GM18517 (cell line): ENCODE data around the gene ACOT12.

ENCODE experiments used
- ATAC-seq: cut with Tn5 transposase; IDR thresholded peaks from one replicate; pipeline ENCODE4 v1.9.1; 2021; ENCODE audit warnings: mild to moderate bottlenecking, moderate library complexity; ENCODE audit not compliant: unreplicated experiment

The ACOT12 gene

GRCh38 chr5:81401266-81401665 is 7.3 kb upstream of the ACOT12 start:
- ATAC-seq: no peak

DNA sequence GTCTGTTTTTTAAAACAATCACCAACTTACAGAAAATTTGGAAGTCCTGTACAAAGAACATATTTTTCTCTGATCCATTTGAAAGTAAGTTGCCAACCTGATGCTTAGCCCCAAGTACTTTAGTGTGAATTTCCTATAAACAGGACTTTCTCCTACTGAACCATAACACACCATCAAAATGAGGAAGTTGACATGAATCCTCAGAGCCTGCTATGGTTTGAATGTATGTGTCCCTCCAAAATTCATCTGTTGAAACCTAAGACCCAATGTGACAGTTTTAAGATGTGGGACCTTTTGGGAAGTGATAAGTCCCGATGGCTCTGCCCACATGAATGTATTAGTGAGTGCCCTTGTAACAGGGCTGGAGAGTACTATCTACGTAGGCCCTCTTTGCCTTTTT is 6.4 kb upstream of the ACOT12 start:
- ATAC-seq: no peak

DNA sequence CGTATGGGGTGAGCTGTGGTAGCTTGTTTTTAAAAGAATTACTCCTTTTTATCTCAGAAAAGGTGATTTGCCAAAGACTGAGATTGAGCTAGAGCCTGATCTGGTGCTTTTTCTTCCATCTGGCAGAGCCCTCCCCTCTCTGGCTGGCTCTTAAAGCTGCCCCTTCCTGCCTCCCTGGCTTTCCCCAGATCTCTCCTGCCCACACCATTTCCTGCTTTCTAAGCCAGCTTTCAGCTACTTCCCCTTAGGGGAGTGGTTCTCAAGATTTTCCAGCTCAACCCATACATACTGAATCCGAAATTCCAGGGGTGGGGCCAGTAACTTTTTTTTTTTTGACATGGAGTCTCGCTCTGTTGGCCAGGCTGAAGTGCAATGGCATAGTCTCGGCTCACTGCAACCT is 4.8 kb upstream of the ACOT12 start:
- no peak for ATAC-seq

DNA sequence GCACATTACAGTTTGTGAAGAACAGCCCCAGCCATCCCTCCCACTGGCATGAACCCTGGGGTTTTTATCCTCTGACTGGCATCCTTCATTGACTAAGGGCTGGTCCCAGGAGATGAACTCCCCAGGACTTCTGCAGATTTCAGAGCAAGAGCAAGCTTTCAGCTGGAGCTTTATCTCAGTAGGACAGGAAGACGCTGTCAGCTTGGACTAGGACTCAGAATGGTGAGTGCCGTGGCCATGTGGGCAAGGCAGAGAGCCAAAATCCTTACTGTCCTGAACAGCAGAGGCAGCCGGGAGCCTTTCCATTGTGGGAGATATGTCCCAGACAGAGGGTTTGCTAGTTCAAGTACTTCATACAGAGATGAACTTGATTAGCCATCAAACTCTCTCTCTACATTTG is 3.2 kb upstream of the ACOT12 start:
- no peak for ATAC-seq

DNA sequence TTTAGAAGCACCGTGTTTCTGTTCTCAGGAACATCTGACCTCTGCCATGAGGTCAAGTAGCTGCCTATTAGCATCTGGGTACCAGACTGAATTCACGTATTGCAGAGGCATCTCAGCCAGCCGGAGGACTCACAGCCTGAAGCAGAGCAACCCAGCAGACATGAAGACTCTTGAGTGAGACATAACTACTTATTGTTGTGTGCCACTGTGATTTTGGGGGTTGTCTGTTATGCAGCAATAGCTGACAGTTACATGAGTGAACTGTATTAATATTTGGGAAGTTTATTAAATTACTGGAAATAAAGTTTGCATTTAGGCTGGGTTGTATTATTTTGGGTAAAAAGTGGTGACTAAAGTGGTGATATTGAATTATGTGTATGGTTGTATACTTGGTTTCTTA is 1.3 kb upstream of the ACOT12 start:
- ATAC-seq: no peak

- no peak for ATAC-seq
Observed at GRCh38 chr5:81393430-81393782, 528 bp downstream of the ACOT12 start.

DNA sequence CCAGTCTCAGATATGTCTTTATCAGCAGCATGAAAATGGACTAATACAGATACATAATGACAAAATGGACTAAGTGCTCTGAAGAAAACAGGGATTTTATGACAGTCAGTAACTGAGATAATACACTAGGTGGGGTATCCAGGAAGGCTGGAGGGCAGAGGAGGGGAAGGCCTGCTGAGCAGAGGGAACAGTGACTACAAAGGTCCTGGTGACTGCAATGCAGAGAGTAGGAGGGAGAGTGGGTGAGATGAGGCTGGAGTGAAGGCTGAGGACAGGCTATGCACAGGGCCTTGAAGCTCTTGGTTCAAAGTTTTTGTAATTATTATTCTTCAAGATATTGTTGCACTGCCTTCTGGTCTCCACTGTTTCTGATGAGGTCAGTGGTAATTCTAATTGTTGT is 4.9 kb downstream of the ACOT12 start:
- ATAC-seq: no peak

GRCh38 chr5:81388169-81388568 is 5.8 kb downstream of the ACOT12 start:
- no peak for ATAC-seq

DNA sequence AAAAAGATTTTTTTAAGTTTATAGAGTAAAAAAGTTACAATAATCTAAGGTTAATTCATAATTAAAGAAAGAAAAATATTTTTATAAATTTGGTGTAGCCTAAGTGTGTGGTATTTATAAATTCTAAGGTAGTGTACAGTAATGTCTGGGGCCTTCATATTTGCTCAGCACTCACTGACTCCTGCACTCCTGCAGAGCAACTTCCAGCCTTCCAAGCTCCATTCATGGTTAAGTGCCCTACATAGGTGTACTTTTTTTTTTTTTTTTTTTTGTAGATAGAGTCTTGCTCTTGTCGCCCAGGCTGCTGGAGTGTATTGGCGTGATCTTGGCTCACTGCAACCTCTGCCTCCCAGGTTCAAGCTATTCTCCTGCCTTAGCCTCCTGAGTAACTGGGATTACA is 10.1 kb downstream of the ACOT12 start:
- ATAC-seq: no peak

GRCh38 chr5:81371354-81371876 is 22.5 kb downstream of the ACOT12 start:
- no peak for ATAC-seq

DNA sequence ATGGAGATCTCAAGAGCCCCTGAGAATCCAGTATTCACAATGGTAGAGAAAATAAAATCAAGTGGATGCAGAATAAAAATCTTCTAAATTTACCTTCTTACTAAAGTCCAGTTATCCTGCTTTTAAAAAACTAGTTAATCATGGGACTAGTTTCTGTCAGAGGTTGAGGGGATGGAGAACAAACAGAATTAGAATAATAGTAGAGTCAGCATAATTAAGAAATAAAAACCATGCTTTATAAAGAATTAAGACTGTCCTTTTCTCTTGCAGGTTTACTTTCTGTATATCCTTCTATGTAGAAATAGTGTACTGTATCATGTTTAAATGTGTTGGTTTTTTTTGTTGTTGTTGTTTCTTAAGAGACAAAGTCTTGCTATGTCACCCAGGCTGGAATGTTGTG is 23.0 kb downstream of the ACOT12 start:
- ATAC-seq: no peak

- no peak for ATAC-seq
Observed at GRCh38 chr5:81365541-81365940, 28.4 kb downstream of the ACOT12 start.

- no peak for ATAC-seq
Observed at GRCh38 chr5:81363093-81363871, 30.7 kb downstream of the ACOT12 start.

DNA sequence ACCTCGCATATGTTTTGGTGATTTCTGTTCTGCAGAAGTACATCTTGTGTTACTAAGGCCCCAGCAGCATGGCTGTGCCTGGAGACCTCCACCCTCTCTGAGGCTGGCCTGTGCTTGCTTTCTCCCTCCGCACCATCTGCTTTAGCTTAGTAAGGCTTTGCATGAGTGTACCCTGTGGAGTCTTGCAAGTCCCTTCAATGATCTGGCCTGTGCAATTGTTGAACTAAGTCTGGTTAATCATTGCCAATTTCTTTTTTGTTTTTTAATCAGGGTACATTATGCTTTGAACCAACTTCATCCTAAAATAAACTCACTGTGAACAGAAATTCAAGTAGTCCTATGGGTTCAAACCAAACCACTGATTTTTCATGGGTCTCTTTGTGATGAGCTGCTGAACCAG is 32.3 kb downstream of the ACOT12 start:
- ATAC-seq: no peak

GRCh38 chr5:81360640-81361039 is 33.3 kb downstream of the ACOT12 start:
- ATAC-seq: no peak

GRCh38 chr5:81359881-81360280 is 34.1 kb downstream of the ACOT12 start:
- no peak for ATAC-seq

GRCh38 chr5:81359108-81359507 is 34.8 kb downstream of the ACOT12 start:
- ATAC-seq: no peak

DNA sequence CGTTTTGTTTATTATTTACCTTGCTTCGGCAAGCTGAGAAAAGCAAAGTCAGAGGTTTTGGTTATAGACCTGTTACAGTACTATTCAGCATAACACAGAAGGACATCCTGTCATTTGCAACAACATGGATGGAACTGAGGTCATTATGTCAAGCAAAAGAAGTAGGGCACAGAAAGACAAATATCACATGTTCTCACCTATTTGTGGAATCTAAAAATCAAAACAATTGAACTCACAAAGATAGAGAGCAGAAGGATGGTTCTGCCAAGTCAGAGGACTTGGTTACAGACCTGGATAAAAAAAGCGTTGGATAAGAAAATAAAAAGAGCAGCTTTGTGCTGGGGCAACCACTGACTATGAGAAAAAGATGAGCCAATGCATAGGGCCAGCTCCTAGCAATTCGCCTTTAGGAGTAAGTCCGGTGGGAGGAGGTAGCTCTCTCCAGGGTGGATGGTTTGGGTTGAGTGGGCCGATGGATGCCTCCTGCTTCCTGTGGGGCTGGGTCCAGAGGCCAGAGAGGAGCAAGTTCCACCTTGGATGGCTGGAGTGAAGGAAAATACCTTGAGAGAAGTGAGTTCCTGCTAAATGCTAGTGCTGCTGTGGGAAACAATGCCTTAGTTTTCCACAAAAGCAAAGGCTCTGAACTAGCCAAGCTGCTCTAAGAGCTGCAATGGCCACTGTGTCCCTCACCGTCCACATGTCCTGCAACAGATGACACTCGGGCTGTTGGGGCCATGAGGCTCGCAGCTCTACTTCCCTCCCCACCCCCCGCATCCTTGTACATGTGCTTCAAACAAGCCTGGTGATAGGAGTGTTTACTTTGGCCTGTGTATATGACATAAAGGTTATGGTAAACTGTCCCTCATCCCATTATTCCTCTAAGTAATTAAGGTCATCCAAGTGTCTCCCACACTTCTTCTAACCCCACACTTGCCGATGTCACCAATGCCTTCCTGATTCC is 38.4 kb downstream of the ACOT12 start:
- ATAC-seq: no peak

DNA sequence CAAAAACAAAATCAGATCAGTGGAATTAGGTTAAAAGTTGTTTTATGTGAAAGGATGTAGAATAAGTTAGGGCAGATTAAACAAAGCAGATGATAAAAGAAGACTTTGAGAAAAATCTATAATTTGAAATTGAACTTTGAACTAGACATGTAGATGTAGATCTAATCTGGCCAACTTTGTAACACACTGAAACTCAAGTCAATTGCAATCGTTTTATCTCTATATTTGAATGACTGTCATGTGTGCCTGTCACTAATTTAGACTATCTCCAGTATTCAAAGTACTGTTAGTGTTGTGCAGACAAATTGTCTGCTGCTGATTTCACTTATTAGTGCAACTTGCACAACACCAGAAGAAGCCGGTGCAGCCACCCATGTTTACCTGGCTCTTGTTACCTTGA is 39.8 kb downstream of the ACOT12 start:
- no peak for ATAC-seq

- no peak for ATAC-seq
Observed at GRCh38 chr5:81353189-81353588, 40.7 kb downstream of the ACOT12 start.

DNA sequence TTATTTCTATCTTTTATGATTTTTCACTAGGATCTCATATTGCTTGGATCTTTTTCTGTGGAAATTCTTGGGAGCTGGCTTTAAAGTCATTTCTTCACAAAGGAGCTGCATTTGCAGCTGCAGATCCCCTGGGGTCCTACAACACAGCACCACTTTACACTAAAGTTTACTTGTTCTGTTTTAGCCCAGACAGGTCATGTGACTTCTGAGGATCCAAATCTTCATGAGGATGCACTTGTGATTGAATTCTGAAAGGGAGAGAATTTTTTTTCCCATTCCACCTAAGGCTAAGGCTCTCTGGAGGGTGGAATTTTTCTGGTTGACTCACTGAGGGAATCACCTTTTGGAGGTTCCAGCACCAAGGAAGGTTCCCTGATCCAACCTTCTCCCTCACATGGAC is 43.4 kb downstream of the ACOT12 start:
- ATAC-seq: no peak

GRCh38 chr5:81349161-81349560 is 44.8 kb downstream of the ACOT12 start:
- no peak for ATAC-seq
